GM19455 (cell line): ENCODE data around the gene ARHGDIG.
A peak's percentile ranks its signal among the peaks of the same experiment; 100 is the strongest.
"Not testable (repeated sequence)": the region's sequence is repeated elsewhere in the genome, so short reads cannot be mapped to it uniquely, and the experiment has no call there.

Experiments
- ATAC-seq: cut with Tn5 transposase; IDR thresholded peaks from one replicate; pipeline ENCODE4 v1.9.1; 2021; ENCODE audit not compliant: unreplicated experiment

The ARHGDIG gene

DNA sequence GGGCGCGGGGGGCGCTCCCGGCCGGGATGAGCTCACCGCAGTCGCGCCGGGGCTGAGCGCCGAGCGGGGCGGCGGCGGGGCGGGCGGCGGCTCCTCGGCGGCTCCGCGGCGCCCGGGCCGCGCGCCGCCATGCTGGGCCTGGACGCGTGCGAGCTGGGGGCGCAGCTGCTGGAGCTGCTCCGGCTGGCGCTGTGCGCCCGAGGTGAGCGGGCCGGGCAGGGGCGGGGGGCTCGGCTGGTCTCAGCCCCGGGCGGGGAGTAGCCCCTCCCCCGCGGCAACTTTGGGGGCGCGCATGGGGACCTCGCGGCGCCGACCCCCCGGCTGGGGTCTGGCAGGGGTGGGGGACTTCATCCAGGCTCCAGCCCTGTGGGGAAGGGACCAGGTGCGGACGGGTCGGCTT lies at the start of gene ARHGDIG:
Gene ARHGDIG (plus strand): TSS at position 40 of the 400 bp plus-strand sequence. CDS start 90 bp downstream, at position 130.
- no peak for ATAC-seq

DNA sequence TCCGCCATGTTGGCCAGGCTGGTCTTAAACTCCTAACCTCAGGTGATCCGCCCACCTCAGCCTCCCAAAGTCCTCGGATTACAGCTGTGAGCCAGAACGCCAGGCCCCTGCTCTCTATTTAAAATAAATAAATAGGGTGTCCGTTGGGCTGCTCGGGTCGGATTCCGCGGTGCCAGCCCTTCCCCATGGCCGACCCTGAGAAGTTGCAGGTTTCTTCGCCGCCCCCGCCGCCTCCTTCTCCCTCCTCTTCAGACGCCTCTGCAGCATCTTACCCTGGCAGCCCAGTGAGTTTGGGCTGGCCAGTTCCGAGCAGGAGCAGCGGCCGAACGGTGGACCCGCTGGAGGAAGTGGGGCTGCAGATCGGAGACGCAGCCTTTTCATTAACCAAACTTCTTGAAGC lies 49.4 kb upstream of the ARHGDIG start:
- ATAC-seq, result no peak

DNA sequence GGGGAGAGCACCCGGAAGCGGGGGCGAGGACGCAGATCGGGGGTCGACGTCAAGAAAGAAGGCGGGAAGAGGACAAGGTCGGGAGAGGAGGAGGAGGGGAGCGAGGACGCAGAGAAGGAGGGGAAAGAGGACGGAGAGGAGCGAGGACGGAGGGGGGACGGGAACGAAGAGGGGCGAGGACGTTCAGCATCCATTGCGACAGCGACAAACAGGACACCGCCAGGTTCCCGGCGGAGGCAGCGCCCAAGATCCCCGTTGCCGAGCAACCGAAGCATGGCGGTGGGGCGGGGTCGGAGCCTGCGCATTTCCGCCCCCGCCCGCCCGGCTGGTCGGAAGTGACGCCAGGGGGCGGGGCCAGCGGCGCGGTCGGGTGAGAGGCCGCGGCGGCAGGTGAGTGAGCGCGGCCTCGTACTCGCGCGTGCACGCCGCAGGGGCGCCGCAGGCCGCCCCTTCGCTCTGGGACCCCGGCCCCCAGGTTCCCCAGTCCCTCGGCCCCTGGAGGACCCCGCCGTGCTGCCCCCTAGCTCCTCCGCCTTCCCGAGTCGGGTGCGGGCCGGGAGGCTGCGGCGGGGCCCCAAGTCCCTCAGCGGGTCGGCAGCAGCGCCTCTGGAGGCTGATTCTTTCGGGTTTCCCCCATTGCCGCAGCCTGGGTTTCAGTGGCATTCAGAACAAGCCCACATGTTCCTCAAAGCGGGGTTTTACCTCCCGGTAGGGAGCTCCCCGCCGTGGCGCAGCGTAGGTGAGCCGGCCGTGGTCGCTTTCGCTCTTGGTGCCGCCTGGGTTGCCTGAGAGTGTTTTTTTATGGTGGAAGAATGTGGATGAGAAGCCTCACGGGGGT lies 45.7 kb upstream of the ARHGDIG start, which contains the start of gene FAM234A:
Gene FAM234A (plus strand): TSS at position 354 of the 838 bp plus-strand sequence. CDS start 19,593 bp downstream, outside the sequence.
- peak; percentile 76 for ATAC-seq

DNA sequence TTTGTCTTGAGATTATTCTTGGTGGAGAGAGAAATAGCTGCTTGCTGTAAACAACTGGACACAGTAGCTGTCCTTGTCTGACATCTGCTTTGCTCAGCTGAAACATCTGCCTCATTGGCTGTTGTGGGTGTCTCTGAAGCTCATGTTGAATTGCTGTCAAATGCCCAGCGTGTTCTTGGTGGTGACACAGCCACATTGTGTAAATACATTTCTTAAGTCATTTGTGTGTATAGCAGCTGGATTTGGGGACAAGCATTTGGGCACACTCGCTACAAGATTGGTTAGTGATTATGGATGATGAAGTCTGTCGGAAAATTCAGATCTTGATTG lies 40.5 kb upstream of the ARHGDIG start:
- no peak for ATAC-seq

DNA sequence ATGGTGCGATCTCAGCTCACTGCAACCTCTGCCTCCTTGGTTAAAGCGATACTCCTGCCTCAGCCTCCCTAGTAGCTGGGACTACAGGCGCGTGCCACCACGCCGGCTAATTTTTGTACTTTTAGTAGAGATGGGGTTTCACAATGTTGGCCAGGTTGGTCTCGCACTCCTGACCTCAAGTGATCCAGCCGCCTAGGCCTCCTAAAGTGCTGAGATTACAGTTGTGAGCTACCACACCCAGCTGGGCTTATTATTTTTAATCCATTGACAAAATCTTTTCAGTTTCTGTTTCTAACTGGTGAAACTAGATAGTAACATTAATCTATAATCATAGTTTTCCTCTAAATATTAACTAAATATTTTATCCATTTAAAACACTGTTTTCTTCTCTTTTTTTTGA lies 39.8 kb upstream of the ARHGDIG start:
- ATAC-seq, result no peak

DNA sequence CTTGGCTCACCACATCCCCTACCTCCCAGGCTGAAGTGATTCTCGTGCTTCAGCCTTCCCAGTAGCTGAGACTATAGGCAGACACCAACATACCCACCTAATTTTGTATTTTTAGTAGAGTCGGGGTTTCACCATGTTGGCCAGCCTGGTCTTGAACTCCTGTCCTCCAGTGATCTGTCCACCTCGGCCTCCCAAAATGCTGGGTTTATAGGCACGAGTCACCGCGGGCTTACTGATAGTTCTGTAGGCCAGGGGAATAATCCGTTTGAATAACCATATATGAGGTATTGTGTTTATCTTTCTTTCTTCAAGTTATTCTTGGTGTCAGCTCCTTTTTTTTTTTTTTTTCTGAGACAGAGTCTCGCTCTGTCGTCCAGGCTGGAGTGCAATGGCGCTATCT lies 38.1 kb upstream of the ARHGDIG start:
- no peak for ATAC-seq

DNA sequence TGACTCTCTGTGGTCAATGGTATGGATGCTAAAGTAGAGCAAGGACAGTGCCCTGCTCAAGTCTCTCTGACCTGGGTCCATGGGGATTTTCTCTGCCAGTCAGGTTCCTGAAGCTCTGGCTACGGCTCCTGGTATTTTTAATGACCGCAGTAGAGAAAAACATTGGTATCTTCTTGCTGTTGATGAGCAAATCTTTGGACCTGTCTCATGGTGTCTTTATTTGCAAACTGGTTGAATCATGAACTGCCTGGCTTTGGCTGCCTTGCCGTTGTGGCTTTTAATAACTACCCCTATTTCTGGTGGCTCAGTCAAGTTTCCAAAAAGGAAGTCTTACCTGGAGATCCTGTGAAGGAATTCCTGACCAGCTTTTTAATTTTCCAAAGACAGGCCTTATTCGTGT lies 37.0 kb upstream of the ARHGDIG start:
- ATAC-seq, result no peak

DNA sequence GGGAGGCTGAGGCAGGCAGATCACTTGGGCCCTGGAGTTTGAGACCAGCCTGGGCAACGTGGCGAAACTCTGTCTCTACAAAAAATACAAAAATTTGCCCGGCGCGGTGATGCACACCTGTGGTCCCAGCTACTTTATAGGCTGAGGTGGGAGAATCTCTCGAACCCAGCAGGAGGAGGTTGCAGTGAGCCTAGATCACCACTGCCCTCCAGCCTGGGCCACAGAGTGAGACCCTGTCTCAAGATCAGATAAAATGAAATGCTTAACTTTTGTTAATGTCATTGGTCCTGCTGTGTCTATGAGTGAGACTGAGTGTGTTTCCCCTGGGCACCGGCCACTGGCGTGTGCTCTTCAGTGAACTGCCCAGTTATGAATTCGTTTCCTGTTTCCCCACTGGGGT lies 35.3 kb upstream of the ARHGDIG start:
- ATAC-seq, result no peak

DNA sequence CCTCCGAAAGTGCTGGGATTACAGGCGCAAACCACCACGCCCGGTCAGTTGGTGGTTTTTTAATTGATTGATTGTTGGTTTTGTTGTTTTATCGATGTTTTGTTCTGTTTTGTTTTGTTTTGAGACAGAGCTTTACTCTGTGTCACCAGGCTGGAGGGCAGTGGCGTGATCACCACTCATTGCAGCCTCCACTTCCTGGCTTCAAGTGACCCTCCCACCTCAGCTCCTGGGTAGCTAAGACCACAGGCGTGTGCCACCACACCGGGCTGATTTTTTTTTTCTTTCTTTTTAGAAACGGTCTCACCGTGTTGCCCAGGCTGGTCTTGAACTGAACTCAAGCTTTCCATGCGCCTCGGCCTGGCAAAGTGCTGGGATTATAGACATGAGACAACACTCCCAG lies 33.4 kb upstream of the ARHGDIG start:
- no peak for ATAC-seq

DNA sequence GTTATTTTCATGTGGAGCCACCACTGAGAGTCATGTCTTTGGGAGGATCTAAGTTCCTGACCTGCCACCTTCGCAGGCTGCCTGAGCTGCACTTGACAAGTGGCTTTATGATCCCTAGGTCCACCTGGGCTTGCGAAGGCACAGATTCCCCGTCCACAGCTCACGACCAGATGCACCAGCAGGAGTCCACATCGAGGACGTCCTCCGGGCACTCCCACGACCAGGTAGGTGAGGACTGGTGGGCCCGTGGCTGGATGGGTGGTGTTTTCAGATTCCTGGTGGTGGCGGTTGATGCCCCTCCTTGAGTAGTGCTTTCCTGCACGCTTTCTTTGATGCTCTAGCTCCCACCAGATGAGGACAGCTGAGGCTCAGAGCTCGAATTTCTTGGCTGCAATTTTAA lies 31.0 kb upstream of the ARHGDIG start:
- ATAC-seq, result no peak

DNA sequence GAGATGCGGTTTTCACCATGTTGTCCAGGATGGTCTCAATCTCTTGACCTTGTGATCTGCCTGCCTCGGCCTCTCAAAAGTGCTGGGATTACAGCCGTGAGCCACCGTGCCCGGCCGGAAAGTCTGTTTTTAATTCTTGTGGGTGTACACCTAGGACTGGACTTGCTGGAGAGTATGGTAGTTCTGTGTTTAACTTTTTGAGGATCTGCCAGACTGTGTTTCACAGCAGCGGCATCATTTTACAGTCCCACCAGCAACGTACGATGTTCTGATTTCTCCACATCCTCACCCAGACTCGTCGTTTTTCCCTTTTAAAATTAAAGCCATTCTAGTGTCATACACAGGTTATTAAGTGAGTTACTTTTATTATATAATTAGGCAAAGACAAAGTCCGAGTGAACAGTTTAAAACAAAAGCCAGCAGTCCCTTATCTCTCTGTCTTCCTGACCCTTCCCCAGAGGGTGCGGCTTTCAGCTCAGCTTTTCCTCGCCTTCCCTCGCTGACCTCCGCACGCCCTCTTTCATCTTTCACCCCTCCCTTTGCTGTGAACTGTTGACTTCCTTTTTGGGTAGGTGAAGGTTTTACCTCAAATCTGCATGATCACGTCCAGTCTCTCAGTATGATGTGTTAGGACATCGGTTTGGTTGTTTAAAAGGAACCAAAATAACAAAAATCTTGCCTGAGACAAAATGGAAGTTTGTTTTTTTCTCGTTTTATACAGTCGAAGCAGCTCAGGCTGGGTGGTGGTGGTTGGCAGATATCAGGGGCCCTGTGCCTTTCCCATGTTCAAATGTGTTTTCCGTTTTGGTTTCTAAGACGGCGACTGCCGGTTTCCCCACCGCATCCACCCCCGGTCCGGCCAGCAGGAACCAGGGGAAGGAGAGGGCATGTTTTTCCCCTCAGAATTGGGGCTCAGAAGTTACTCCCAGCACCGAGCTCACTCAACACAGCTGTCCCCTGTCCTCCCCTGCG lies 27.7 kb upstream of the ARHGDIG start:
- no peak for ATAC-seq

DNA sequence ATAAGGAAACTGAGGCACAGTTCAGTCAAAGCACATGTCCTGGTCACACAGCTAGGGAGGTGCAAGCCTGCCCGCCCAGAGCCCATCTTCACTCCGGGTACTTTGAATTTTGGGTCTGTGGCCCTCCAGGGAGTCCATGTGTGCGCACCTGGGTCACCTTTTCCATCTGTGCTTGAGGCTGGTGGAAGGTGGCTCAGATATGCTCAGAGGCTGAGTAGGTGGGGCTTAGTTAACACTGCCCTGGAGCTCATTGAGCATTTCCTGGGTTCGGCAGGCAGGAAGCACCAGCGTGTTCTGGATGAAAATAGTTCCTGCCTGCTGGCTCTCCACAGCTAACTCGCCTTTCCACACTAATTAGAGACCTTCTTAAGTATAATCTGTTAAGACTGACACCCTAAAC lies 26.6 kb upstream of the ARHGDIG start:
- ATAC-seq, result no peak

DNA sequence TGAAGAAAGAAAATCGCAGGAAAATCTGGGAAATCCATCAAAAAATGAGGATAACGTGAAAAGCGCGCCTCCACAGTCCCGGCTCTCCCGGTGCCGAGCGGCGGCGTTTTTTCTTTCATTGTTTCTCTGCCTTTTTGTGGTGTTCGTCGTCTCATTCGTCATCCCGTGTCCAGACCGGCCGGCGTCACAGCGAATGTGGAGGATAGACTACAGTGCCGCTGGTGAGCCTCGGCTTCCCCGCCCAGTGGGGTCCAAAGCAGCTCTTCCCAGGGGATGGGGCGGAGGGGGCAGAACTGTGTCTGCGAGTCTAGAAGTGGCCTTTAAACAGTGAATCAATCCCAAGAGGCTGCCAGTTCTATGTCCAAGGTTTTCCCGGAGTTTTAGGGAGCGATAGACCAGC lies 25.9 kb upstream of the ARHGDIG start:
- ATAC-seq, result no peak

DNA sequence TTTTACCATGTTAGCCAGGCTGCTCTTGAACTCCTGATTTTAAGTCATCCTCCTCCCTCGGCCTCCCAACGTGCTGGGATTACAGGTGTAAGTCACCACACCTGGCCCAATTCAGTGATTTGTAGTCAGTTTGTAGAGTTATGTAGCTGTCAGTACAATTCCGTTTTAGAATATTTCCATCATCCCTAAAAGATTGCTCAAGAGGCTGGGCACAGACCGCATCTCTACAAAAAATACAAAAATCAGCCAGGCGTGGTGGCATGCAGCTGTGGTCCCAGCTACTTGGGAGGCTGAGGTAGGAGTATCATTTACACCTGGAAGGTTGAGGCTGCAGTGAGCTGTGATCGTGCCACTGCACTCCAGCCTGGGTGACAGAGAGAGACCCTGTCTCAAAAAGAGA lies 25.2 kb upstream of the ARHGDIG start:
- ATAC-seq, result no peak

DNA sequence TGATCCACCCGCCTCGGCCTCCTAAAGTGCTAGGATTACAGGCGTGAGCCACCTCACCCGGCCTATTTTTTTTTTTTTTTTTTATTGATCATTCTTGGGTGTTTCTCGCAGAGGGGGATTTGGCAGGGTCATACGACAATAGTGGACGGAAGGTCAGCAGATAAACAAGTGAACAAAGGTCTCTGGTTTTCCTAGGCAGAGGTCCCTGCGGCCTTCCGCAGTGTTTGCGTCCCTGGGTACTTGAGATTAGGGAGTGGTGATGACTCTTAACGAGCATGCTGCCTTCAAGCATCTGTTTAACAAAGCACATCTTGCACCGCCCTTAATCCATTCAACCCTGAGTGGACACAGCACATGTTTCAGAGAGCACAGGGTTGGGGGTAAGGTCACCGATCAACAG lies 22.3 kb upstream of the ARHGDIG start:
- ATAC-seq, result not testable (repeated sequence)

DNA sequence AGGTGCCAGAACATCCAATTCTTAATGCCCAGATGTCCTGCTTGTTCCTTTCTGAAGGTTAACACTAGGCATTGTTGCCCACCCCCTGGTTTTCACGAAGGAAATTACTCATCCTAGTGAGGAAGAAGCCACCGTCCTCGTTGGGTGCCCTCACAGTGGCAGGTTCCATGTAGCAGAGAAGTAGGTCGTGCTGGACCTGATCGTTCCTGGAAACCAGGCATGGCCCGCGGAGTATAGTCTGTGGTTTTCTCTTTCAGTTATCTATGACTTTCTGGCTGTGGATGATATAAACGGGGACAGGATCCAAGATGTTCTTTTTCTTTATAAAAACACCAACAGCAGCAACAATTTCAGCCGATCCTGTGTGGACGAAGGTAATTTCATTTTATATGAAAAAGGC lies 21.2 kb upstream of the ARHGDIG start:
- no peak for ATAC-seq

DNA sequence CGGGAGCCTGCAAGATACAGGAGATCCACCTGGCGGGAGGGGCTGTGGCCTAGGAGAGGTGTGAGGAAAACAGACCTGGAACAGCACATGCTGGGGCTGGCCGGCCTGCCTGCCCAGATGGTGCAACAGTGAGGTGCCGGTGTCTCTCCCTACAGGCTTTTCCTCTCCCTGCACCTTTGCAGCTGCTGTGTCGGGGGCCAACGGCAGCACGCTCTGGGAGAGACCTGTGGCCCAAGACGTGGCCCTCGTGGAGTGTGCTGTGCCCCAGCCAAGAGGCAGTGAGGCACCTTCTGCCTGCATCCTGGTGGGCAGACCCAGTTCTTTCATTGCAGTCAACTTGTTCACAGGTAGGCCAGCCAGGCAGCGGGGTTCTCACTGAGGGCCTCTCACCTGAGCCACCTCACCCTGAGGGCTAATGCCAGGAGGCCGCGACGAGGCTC lies 20.6 kb upstream of the ARHGDIG start:
- ATAC-seq, result no peak

DNA sequence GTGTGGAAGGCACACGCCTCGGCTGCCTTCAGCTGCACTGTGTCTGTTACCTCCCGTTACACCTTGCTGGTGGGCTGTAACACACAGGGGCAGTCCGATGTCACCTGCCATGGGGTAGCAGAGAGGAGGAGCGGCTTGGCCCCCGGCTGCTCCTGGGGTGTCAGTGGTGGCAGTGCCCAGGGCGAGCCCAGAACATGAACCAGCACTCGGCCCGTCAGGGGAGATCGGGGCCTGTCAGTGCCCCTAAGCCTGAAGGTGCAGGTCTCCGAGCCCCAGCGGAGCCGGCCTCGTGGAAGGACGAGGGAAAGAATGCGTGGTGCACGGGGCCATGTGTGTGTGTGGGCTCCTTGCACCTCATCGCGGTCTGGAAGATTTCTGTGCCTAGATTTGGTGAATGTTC lies 20.1 kb upstream of the ARHGDIG start:
- no peak for ATAC-seq

DNA sequence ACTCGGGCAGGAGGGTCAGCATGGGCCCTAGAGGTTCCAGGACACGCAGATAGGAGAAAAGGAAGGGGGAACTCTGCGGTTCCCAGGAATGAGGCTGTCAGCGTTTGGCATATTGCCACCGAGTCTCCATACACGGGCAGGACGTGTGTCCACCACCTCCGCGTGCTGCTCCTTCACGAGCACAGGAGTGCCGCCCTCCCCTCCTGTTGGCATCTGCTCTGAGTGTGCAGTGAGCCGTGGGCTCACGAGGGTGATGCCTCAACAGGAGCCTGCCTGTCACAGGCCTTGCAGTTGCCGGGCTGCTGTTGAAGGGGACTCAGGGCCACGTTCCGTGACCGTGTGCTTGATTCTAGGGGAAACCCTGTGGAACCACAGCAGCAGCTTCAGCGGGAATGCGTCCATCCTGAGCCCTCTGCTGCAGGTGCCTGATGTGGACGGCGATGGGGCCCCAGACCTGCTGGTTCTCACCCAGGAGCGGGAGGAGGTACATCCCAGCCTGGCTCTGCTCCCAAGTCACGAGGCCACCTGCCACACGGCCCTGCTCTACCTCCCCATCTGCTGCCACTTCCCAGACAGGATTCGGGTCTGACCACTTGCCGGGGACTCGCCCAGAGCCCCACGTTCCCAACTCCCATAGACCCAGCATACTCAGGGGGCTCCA lies 19.2 kb upstream of the ARHGDIG start:
- ATAC-seq, result no peak

DNA sequence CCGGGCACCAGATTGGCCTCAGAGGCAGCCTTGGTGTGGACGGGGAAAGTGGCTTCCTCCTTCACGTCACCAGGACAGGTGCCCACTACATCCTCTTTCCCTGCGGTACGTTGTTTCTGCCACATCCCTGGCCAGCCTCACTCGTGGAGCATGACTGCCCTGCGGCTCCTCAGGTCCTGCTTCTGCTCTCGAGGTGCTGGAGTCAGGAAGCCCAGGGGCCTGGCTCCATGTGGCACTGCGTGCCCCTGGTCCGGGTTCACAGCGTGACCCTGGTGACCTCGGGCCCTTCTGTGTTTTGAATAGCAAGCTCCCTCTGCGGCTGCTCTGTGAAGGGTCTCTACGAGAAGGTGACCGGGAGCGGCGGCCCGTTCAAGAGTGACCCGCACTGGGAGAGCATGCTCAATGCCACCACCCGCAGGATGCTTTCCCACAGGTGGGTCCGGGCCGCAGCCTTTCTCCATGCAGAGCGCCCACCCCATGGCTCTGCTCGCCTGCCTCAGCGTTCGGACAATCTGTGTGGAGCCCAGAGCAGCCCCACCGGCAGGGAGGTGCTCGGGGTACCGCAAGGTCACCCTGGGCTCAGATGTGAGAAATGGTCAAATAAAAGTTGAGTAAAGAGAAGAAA lies 18.2 kb upstream of the ARHGDIG start:
- no peak for ATAC-seq
